Islet of Langerhans (tissue), 1 donor: ENCODE measurements around the gene ZBTB7C.

Experiments
- FAIRE-seq: peaks from one replicate; lab custom pipeline; 2011; peaks lifted over from hg19 to GRCh38; lab: Jason Lieb, UNC

ZBTB7C gene

GRCh38 chr18:48162956-48163737 is 246.0 kb downstream of the ZBTB7C start:
- no peak for FAIRE-seq

GRCh38 chr18:48161911-48162698 is 247.1 kb downstream of the ZBTB7C start:
- no peak for FAIRE-seq

- no peak for FAIRE-seq
Measured at GRCh38 chr18:48161191-48161910, 247.8 kb downstream of the ZBTB7C start.

GRCh38 chr18:48160622-48161021 is 248.6 kb downstream of the ZBTB7C start:
- FAIRE-seq = no peak

DNA sequence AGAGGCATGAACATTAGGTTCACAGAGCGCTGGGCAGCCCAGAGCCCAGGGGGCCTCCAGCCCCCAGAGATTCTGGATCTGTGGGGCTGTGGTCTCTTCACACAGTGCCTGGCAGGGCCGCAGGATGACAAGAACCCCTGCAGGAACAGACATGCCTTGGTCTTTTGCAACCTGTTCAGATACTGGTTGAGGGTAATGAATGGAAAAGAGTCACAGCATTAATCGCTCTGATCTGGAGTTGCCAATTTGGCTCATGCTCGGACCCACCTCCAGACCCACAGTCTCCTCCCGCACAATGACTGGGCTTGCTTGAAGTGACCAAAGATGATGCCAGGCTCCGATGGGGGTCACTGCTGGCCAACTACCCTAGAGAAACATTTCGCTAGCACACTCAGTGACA is 249.4 kb downstream of the ZBTB7C start:
- no peak for FAIRE-seq

- no peak for FAIRE-seq
Measured at GRCh38 chr18:48158721-48159120, 250.5 kb downstream of the ZBTB7C start.

- no peak for FAIRE-seq
Measured at GRCh38 chr18:48157956-48158355, 251.2 kb downstream of the ZBTB7C start.

- FAIRE-seq = no peak
Measured at GRCh38 chr18:48155856-48156255, 253.3 kb downstream of the ZBTB7C start.

DNA sequence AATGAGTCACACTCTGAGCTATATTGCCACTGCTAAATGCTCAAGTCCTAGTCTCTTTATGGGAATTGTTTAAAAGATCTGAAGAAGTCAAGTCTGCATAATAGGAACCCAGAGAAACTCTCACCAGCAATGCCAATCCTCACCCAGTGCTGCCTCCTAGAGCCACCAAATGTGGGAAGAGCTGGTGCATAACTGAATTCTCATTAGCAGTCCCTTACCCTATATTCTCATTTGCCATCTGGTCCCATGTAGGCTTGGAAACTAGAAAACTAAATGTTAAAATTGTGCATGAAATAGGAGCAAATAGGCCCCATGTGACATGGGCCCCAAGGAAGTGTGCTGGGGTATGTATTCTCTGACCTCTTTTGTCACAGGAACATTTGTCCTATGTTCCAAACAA is 254.4 kb downstream of the ZBTB7C start:
- FAIRE-seq = no peak

GRCh38 chr18:48153613-48154481 is 255.3 kb downstream of the ZBTB7C start:
- FAIRE-seq = no peak

- FAIRE-seq = no peak
Measured at GRCh38 chr18:48152549-48152948, 256.6 kb downstream of the ZBTB7C start.

- FAIRE-seq = no peak
Measured at GRCh38 chr18:48151421-48152065, 257.6 kb downstream of the ZBTB7C start.

DNA sequence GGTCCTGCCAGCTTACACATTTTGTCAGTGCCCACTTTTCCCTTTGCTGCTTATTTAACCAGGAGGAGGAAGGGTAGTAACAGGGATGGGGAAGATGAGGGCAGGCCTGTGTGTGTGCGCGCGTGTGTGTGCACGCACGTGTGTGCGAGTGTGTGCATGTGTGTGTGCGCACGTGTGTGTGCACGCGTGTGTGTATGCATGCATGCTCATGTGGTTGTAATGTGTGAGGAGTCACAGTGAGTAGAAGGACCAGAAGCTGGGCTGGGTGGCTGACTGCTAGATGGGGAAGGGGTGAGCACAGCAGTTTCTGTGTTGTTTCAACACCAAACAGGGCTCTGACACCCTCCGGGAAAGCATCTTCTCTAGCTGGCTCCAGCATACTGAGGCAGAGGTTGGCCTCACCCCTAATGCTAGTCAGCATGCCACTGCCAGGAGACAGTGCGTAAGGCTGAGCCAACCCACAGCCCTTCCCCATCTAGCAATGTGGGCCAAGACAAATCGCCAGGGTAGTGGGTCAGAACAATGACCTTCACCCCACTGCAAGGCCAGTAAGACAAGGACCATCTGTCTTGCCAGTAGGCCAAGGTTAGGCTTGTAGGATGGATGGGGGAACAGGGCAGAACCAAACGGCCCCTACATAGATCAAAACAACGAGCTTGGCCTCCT is 260.0 kb downstream of the ZBTB7C start:
- FAIRE-seq = no peak

- no peak for FAIRE-seq
Measured at GRCh38 chr18:48142994-48143393, 266.2 kb downstream of the ZBTB7C start.

DNA sequence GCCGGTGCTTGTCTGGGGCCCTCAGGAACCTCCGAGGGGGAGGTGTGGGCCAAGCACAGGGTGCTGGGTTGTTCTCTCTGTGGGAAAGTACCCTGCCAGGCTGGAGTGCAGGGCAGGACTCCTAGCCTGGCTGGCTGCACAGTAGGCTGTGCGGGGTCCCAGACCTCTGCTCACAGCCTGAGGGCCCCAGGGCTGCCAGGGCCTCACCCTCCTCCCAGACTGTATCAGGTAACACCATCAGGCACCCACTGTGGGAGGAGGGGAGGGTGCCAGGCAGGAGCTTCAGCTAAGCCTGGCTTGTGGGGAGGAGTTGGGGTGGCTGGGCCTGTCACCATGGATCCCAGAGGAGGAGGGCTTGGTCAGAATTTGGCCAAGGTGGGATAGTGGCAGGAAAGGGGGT is 266.8 kb downstream of the ZBTB7C start:
- FAIRE-seq = no peak

DNA sequence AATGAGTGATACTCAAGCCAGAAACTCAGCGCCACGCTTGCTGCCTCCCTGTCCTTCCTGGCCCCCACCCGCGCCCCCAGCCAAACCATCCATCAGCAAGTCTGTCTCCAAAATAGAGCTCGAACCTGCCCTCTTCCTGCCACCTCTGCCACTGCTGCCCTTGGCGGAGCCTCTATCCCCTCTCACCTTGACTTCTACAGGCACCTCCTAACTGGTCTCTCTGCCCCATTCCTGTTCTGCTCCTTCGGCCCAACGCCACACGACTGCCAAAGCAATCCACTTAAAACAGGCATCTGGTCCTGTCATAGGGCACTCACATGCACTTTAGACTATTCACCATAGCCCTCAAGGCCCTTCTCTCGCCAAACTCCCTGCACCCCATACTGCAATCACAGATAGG is 268.5 kb downstream of the ZBTB7C start:
- FAIRE-seq = no peak

DNA sequence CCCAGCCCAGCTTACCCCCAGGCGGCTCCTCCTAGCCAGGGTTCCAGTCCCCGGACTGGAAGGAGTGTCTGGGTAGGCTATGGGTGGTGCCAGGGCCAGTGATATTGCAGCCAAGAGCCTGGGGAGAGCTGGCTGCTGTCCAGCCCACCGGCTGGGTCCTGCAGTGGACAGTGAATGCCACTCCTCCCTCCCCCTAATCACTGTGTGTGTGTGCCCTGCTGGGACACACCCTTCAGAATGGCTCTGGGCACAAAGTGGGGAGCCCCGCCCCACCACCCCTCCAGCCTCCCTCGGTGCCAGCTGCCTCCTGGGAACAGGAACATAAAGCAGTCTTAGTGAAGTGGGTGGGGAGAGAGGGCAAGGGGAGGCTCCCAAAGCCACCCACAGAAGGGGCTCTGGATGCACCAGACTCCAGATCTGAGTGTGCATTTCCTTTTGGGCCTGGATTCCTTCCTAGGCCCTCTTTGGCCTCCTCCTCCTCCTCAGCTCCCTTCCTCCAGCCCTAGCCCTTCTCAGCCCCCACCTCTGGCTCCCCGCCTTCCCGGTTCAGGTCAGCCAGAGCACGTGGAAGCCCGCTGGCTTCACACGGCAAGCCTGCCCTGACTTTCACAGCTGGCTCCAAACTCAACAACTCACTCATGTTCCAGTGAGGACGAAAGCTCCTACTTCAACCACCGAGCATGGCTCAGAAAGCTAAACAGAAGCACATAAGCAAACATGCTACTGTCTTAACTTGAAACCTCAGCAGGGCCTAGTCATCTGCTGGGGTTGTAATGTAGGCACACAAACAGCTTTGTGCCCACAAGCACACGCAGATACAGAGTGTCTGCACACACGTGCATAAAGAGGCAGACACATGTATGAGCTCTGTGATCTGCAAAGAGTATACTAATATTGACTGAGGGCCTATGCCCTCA is 269.5 kb downstream of the ZBTB7C start:
- no peak for FAIRE-seq

DNA sequence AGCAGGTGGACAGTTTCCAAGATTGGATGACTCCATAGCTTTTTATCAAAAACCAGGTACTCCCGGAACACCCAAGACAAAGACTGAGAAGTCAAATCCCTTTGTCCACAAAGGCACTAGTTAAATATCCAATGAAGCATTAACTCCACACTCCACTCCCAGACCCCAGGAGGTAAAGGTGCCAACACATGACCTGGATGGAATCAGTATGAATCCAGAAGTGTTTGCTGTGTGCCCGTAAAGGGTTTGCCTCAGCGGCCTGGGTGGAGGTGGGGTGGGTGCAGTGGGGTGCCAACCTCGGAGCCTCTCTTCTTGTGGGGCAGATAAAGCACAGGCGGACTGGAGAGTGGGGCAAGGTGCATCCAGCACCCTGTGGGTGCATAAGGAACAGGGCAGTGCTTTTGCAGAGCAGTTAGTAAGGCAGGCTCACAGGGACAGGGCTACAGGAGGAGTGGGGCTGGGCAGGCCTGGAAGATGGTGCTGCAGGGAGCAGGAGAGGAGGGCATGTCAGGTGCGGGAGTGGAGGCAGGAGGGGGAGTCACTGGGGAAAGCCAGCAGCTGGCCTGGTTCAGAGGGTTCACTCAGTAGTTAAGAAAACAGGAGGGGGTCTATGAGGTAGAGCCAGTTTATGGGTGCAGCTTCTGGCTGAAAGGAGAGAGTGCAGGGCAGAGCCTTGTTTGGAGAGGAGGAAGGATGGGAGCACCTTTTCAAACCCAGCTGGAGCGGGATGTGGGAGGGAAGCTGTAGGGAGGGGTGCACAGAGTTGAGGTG is 270.3 kb downstream of the ZBTB7C start:
- no peak for FAIRE-seq

DNA sequence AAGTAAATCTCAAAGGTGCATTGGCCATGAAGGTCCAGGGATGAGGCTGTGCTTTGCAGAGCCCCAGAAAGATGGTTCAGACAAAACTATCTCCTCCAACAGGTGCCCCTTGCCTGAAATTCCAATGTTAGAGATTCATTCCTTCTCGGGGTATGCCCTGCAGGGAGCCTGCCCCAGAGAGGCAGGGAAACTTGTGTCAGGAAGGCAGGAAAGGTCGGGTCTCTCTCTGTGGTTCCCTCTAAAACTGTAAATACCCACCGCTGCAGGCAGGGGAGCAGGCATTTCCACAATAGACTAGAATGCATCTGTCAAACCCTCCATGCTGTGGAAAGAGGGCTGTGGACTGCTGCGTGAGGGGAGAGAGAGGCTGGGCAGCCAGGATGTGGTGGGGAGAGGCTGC is 271.0 kb downstream of the ZBTB7C start:
- no peak for FAIRE-seq
